Lung (tissue), 12 donors: ENCODE data around the gene MACROD1. TPM values are rescaled to one million over a fixed set of nuclear protein-coding genes. Genes with fewer than 3 reads are reported as not detected.

Source experiments
- ATAC-seq: fragments of 200-7000 bp; cut with Tn5 transposase; one replicate; pipeline ENCODE4 v1.9.1; 2020; ENCODE audit warnings: moderate number of reproducible peaks; ENCODE audit not compliant: insufficient read depth, low FRiP score
- DNase-seq, 3 donors: peaks; one replicate each; pipeline ENCODE4 v3.0.0-alpha.2; 2013 to 2017
- H3K27ac ChIP-seq, 2 donors: one replicate each; pipeline ENCODE4 v1.5.1; 2013; ENCODE audit warnings: mild to moderate bottlenecking in 2 of 2, moderate library complexity in 2 of 2, control low read depth in 1 of 2, inconsistent platforms in 1 of 2, low read depth in 1 of 2, low read length in 1 of 2
- H3K27me3 ChIP-seq, 3 donors: one replicate each; pipeline ENCODE4 v1.5.1; 2013; ENCODE audit warnings: low read length in 2 of 3; ENCODE audit not compliant: control insufficient read depth in 3 of 3, insufficient read depth in 3 of 3
- H3K36me3 ChIP-seq, 4 donors: one replicate each; pipeline ENCODE4 v1.5.1; 2013; ENCODE audit warnings: low read length in 4 of 4, mild to moderate bottlenecking in 1 of 4, moderate library complexity in 1 of 4; ENCODE audit not compliant: control insufficient read depth in 4 of 4, insufficient read depth in 4 of 4
- H3K4me1 ChIP-seq, 5 donors: one replicate each; pipeline ENCODE4 v1.5.1; 2013; ENCODE audit warnings: low read length in 5 of 5, mild to moderate bottlenecking in 2 of 5, moderate library complexity in 1 of 5; ENCODE audit not compliant: control insufficient read depth in 5 of 5, insufficient read depth in 5 of 5
- H3K4me3 ChIP-seq: one replicate; pipeline ENCODE4 v1.5.1; 2013; ENCODE audit warnings: mild to moderate bottlenecking, control low read depth, moderate library complexity
- H3K9ac ChIP-seq, 2 donors: one replicate each; pipeline ENCODE4 v1.5.1; 2013; ENCODE audit warnings: low read length in 2 of 2, control low read depth in 1 of 2; ENCODE audit not compliant: insufficient read depth in 1 of 2
- H3K9me3 ChIP-seq, 4 donors: one replicate each; pipeline ENCODE4 v1.5.1; 2013; ENCODE audit warnings: low read length in 3 of 4, mild to moderate bottlenecking in 1 of 4, moderate library complexity in 1 of 4; ENCODE audit not compliant: control insufficient read depth in 4 of 4, insufficient read depth in 3 of 4
- CTCF ChIP-seq: IDR thresholded peaks from 2 replicates; pipeline ENCODE4 v1.5.1; 2012; ENCODE audit warnings: mild to moderate bottlenecking; ENCODE audit errors: control extremely low read depth, extremely low read depth
- WGBS, 2 donors: extraction: QIAGEN DNeasy Blood & Tissue Kit; methylation state at CpG; one replicate each; pipeline ENCODE4 v1.1.7; 2013; 5-methylcytosine and 5-hydroxymethylcytosine counted together
- polyA plus RNA-seq, 2 donors: library from polyadenylated mRNA; stranded (reverse); fragments of 200-250 nt; gene quantifications; one replicate each; pipeline ENCODE4 v1.2.1, GENCODE V29; 2013
- total RNA-seq, 2 donors: library from RNA; depleted of rRNA in 1 of 2; stranded (reverse); fragments of >200 nt in 1 of 2; gene quantifications; one replicate each; pipeline ENCODE4 v1.2.1, GENCODE V29; 2014 to 2021
- donor health status: control.
- donor health status: control.
- donor health status: Bipolar disorder and iron deficiency.
- donor health status: healthy.
- donor health status: DM: yes; HTN: yes; CAD: no.

Gene MACROD1
- total and polyA plus RNA-seq, 4 donors: 9.9 to 70.0 (median 19.0) TPM

GRCh38 chr11:64129403-64129802 is 36.5 kb downstream of the MACROD1 start:
- no peak overlapping the region for H3K27ac ChIP-seq
- no peak for TF ChIP-seq CTCF
- H3K27me3 ChIP-seq: no peaks in the 10 kb centered on the region
- no peak for ATAC-seq
- H3K4me3 ChIP-seq: no peak overlapping the region
- H3K36me3 ChIP-seq: no peaks in the 10 kb centered on the region
- H3K4me1 ChIP-seq: peaks cover 0 to 28% (median 4%) of the 10 kb centered on the region in 5 donors
- no peaks in the 10 kb centered on the region for H3K9me3 ChIP-seq
- 88 to 94% methylated on average over 8 of the region's 8 CpGs for WGBS, 2 donors
- H3K9ac ChIP-seq: no peak overlapping the region
- DNase-seq: no peak

GRCh38 chr11:64128255-64129006 is 37.5 kb downstream of the MACROD1 start:
- Histone ChIP-seq H3K27ac (no peak overlapping the region), H3K27me3 (no peaks in the 10 kb centered on the region), H3K4me3 (no peak overlapping the region), H3K36me3 (no peaks in the 10 kb centered on the region), H3K9ac (no peak overlapping the region), H3K9me3 (no peaks in the 10 kb centered on the region), H3K4me1 (peaks cover 0 to 29% (median 4%) of the 10 kb centered on the region in 5 donors)
- DNase-seq: no peak
- ATAC-seq: no peak
- WGBS, 2 donors: 87 to 88% methylated on average over 15 of the region's 15 CpGs
- no peak for TF ChIP-seq CTCF

GRCh38 chr11:64127267-64128072 is 38.4 kb downstream of the MACROD1 start:
- 90 to 94% methylated on average over 24 of the region's 24 CpGs for WGBS, 2 donors
- no peak overlapping the region for H3K4me3 ChIP-seq
- ATAC-seq (no peak), DNase-seq (no peak)
- no peak overlapping the region for H3K9ac ChIP-seq
- no peaks in the 10 kb centered on the region for H3K27me3 ChIP-seq
- peaks cover 0 to 25% (median 4%) of the 10 kb centered on the region in 5 donors for H3K4me1 ChIP-seq
- no peak overlapping the region for H3K27ac ChIP-seq
- no peak for TF ChIP-seq CTCF
- H3K9me3 ChIP-seq: no peaks in the 10 kb centered on the region
- H3K36me3 ChIP-seq: no peaks in the 10 kb centered on the region
